GM23338 (cell line): ENCODE results near the gene ARHGEF28. TPM values are rescaled to one million over a fixed set of nuclear protein-coding genes. Genes with fewer than 3 reads are reported as not detected.
A peak's percentile ranks its signal among the peaks of the same experiment; 100 is the strongest.

Experiments
- ATAC-seq: fragments of 200-7000 bp; cut with Tn5 transposase; 3 replicates; pipeline ENCODE4 v1.9.1; 2020
- DNase-seq: peaks from one replicate; pipeline ENCODE4 v3.0.0-alpha.2; 2015; ENCODE audit warnings: low spot score
- H2AFZ ChIP-seq: fragments of 200-600 bp; sonication (generic); 2 replicates; pipeline ENCODE4 v1.8.0; 2016; ENCODE audit warnings: antibody characterized with exemption, mild to moderate bottlenecking, moderate library complexity
- H3F3A ChIP-seq: fragments of 200-600 bp; sonication (generic); replicated peaks from 2 replicates; pipeline ENCODE4 v1.8.0; 2017; ENCODE audit warnings: antibody characterized with exemption, mixed run types, low read depth
- H3K27ac ChIP-seq: fragments of 200-600 bp; sonication (generic); 2 replicates; pipeline ENCODE4 v1.6.1; 2016; ENCODE audit warnings: low read depth
- H3K27me3 ChIP-seq: fragments of 200-600 bp; sonication (generic); 2 replicates; pipeline ENCODE4 v1.8.0; 2016; ENCODE audit warnings: mild to moderate bottlenecking, mixed run types, moderate library complexity; ENCODE audit not compliant: insufficient read depth
- H3K36me3 ChIP-seq: fragments of 200-600 bp; sonication (generic); 2 replicates; pipeline ENCODE4 v1.8.0; 2016; ENCODE audit warnings: mild to moderate bottlenecking; ENCODE audit not compliant: insufficient read depth
- H3K4me1 ChIP-seq: fragments of 200-600 bp; sonication (generic); 2 replicates; pipeline ENCODE4 v1.8.0; 2016; ENCODE audit warnings: mild to moderate bottlenecking, moderate library complexity; ENCODE audit not compliant: insufficient read depth
- H3K4me2 ChIP-seq: fragments of 200-600 bp; sonication (generic); 2 replicates; pipeline ENCODE4 v1.7.1; 2017; ENCODE audit warnings: mixed run types
- H3K4me3 ChIP-seq: fragments of 200-600 bp; sonication (generic); 2 replicates; pipeline ENCODE4 v1.6.1; 2016; ENCODE audit warnings: mixed run types
- H3K79me2 ChIP-seq: fragments of 200-600 bp; sonication (generic); replicated peaks from 2 replicates; pipeline ENCODE4 v1.8.0; 2017; ENCODE audit warnings: mild to moderate bottlenecking; ENCODE audit not compliant: insufficient read depth
- H3K9me2 ChIP-seq: fragments of 200-600 bp; sonication (generic); 2 replicates; pipeline ENCODE4 v1.8.0; 2017; ENCODE audit not compliant: insufficient read depth
- H4K20me1 ChIP-seq: fragments of 200-600 bp; sonication (generic); replicated peaks from 2 replicates; pipeline ENCODE4 v1.8.0; 2017; ENCODE audit warnings: mild to moderate bottlenecking; ENCODE audit not compliant: insufficient read depth
- H3K27ac Mint-ChIP-seq: 2 replicates; pipeline ENCODE4 v1.8.0; 2020; ENCODE audit warnings: inconsistent platforms, mild to moderate bottlenecking, moderate library complexity, mixed read lengths
- H3K27me3 Mint-ChIP-seq: 3 replicates; pipeline ENCODE4 v1.8.0; 2022; ENCODE audit warnings: low read depth, mild to moderate bottlenecking, moderate library complexity, mixed read lengths, inconsistent platforms; ENCODE audit not compliant: insufficient read depth, poor library complexity
- H3K36me3 Mint-ChIP-seq: 3 replicates; pipeline ENCODE4 v1.8.0; 2021; ENCODE audit warnings: low read depth, mild to moderate bottlenecking, inconsistent platforms, moderate library complexity, mixed read lengths
- H3K4me1 Mint-ChIP-seq: 3 replicates; pipeline ENCODE4 v1.8.0; 2020; ENCODE audit warnings: mild to moderate bottlenecking, inconsistent platforms, mixed read lengths
- H3K4me3 Mint-ChIP-seq: 3 replicates; pipeline ENCODE4 v1.8.0; 2021; ENCODE audit warnings: moderate library complexity, mild to moderate bottlenecking, inconsistent platforms, mixed read lengths
- H3K9me3 Mint-ChIP-seq: 3 replicates; pipeline ENCODE4 v1.8.0; 2020; ENCODE audit warnings: moderate library complexity, mild to moderate bottlenecking, inconsistent platforms, mixed read lengths
- CREB1 ChIP-seq: fragments of 250-450 bp; sonication (Bioruptor Pico); IDR thresholded peaks from 2 replicates; pipeline ENCODE4 v1.5.0; 2020; ENCODE audit warnings: low read depth, mild to moderate bottlenecking, moderate library complexity
- CTCF ChIP-seq, 2 experiments: fragments of 200-600 bp in 1 of 2; sonication (generic) in 1 of 2; conservative IDR thresholded peaks; 2 replicates each; pipeline versions ENCODE4 v1.5.1 to v1.6.1; 2016 to 2017; ENCODE audit warnings: antibody characterized with exemption in 2 of 2, low read depth in 2 of 2, mild to moderate bottlenecking in 2 of 2, moderate library complexity in 1 of 2
- ETS1 ChIP-seq: IDR thresholded peaks from 2 replicates; pipeline ENCODE4 v1.6.1; 2016; ENCODE audit warnings: antibody characterized with exemption
- EZH2 ChIP-seq: fragments of 200-600 bp; sonication (generic); IDR thresholded peaks from one replicate; pipeline ENCODE4 v1.8.0; 2017; ENCODE audit warnings: antibody characterized with exemption, mild to moderate bottlenecking, low read depth; ENCODE audit not compliant: unreplicated experiment
- EZH2phosphoT487 ChIP-seq: fragments of 200-600 bp; sonication (generic); IDR thresholded peaks from one replicate; pipeline ENCODE4 v1.8.1; 2018; ENCODE audit warnings: antibody characterized with exemption; ENCODE audit not compliant: unreplicated experiment
- JUNB ChIP-seq: IDR thresholded peaks from one replicate; pipeline ENCODE4 v1.6.1; 2016; ENCODE audit warnings: antibody characterized with exemption; ENCODE audit not compliant: unreplicated experiment
- POLR2AphosphoS5 ChIP-seq: IDR thresholded peaks from 2 replicates; pipeline ENCODE4 v1.6.1; 2016; ENCODE audit warnings: antibody characterized with exemption, low read depth
- STAT1 ChIP-seq: IDR thresholded peaks from one replicate; pipeline ENCODE4 v1.6.1; 2016; ENCODE audit warnings: antibody characterized with exemption; ENCODE audit not compliant: unreplicated experiment
- ZNF114 ChIP-seq: fragments of 250-450 bp; sonication (Bioruptor Pico); IDR thresholded peaks from 2 replicates; pipeline ENCODE4 v1.5.0; 2020; ENCODE audit warnings: mild to moderate bottlenecking, moderate library complexity
- ZNF331 ChIP-seq: fragments of 250-450 bp; sonication (Bioruptor Pico); IDR thresholded peaks from 2 replicates; pipeline ENCODE4 v1.5.0; 2020; ENCODE audit warnings: low read depth, mild to moderate bottlenecking, moderate library complexity
- ZNF462 ChIP-seq: fragments of 250-450 bp; sonication (Bioruptor Pico); IDR thresholded peaks from 2 replicates; pipeline ENCODE4 v1.5.0; 2020; ENCODE audit warnings: mild to moderate bottlenecking, moderate library complexity
- polyA plus RNA-seq: library from polyadenylated mRNA; unstranded; fragments of >200 nt; fragmentation: Nextera tagmentation; extraction: Ambion mirVana; gene quantifications from 2 replicates; pipeline ENCODE4 v1.2.1, GENCODE V29; 2016
- total RNA-seq: library from RNA; depleted of rRNA; stranded (reverse); fragments of >200 nt; shearing (Covaris generic); gene quantifications from 2 replicates; pipeline ENCODE4 v1.2.3, GENCODE V29; 2014

The ARHGEF28 gene
- total and polyA plus RNA-seq, 2 experiments from 2014 or later, result 0.39 to 1.0 TPM

- Mint-ChIP-seq H3K27me3 (no peaks in the 10 kb centered on the region), H3K4me1 (peaks cover 18% of the 10 kb centered on the region), H3K4me3 (no peak overlapping the region), H3K36me3 (no peaks in the 10 kb centered on the region), H3K27ac (no peak overlapping the region), H3K9me3 (no peaks in the 10 kb centered on the region)
- no peak for DNase-seq
- Histone ChIP-seq H3K36me3 (no peaks in the 10 kb centered on the region), H3K27ac (no peak overlapping the region), H3K9me2 (no peaks in the 10 kb centered on the region), H3K4me1 (peaks cover 12% of the 10 kb centered on the region; the same call in 1 of the 2 replicates), H3F3A (no peaks in the 10 kb centered on the region), H2AFZ (no peak overlapping the region), H3K4me2 (no peak overlapping the region), H3K4me3 (no peak overlapping the region), H3K27me3 (no peaks in the 10 kb centered on the region), H4K20me1 (no peaks in the 10 kb centered on the region), H3K79me2 (no peaks in the 10 kb centered on the region)
- ATAC-seq, result no peak
- no peak for TF ChIP-seq EZH2phosphoT487
These were observed 182.9 kb downstream of the ARHGEF28 start for GRCh38 chr5:73808911-73809310.

GRCh38 chr5:73810429-73810828, 184.4 kb downstream of the ARHGEF28 start:
- Mint-ChIP-seq H3K27ac (no peak overlapping the region), H3K36me3 (no peaks in the 10 kb centered on the region), H3K9me3 (no peaks in the 10 kb centered on the region), H3K4me1 (peaks cover 20% of the 10 kb centered on the region), H3K27me3 (no peaks in the 10 kb centered on the region), H3K4me3 (no peak overlapping the region)
- no peak for DNase-seq
- H3K4me2 ChIP-seq, result 0 out of 2 replicates have a peak overlapping the region, but pooled peaks have one; percentile 33
- no peak overlapping the region for H2AFZ ChIP-seq
- H4K20me1 ChIP-seq, result no peaks in the 10 kb centered on the region
- H3F3A ChIP-seq, result no peaks in the 10 kb centered on the region
- H3K27me3 ChIP-seq, result no peaks in the 10 kb centered on the region
- H3K9me2 ChIP-seq, result no peaks in the 10 kb centered on the region
- H3K4me3 ChIP-seq, result no peak overlapping the region
- H3K79me2 ChIP-seq, result no peaks in the 10 kb centered on the region
- ATAC-seq, result no peak
- no peak overlapping the region for H3K27ac ChIP-seq
- peaks cover 12% of the 10 kb centered on the region; the same call in 1 of the 2 replicates for H3K4me1 ChIP-seq
- H3K36me3 ChIP-seq, result no peaks in the 10 kb centered on the region
- TF ChIP-seq ZNF114 (CRISPR knock-in tag), result no peak
- TF ChIP-seq CREB1 (CRISPR knock-in tag), result no peak
- no peak for TF ChIP-seq JUNB
- TF ChIP-seq ZNF331 (CRISPR knock-in tag), result no peak
- no peak for TF ChIP-seq EZH2phosphoT487
- TF ChIP-seq CTCF (conservative IDR thresholded peaks at IDR 0.05; ENCODE audit: low read depth in 2 of 2), result no peak
- no peak for TF ChIP-seq POLR2AphosphoS5
- TF ChIP-seq ETS1, result no peak
- no peak for TF ChIP-seq STAT1
- TF ChIP-seq ZNF462 (CRISPR knock-in tag), result no peak
- no peak for TF ChIP-seq EZH2
